ENCODE data around the gene ALKBH1.
A peak's percentile ranks its signal among the peaks of the same experiment; 100 is the strongest.

ALKBH1 gene

GRCh38 chr14:77660754-77661153, 47.1 kb downstream of the ALKBH1 start:
- Histone ChIP-seq H3K36me3 (ENCODE audit: control insufficient read depth, insufficient read depth, low read length) (no peaks in the 10 kb centered on the region), H3K4me3 (ENCODE audit: low read length) (no peak overlapping the region), H3K27me3 (ENCODE audit: control insufficient read depth, insufficient read depth, low read length) (no peaks in the 10 kb centered on the region), H3K9ac (ENCODE audit: low read length) (no peak overlapping the region), H3K4me1 (ENCODE audit: control insufficient read depth, insufficient read depth, low read length) (no peaks in the 10 kb centered on the region), H3K27ac (ENCODE audit: low read depth, low read length) (no peak overlapping the region)

DNA sequence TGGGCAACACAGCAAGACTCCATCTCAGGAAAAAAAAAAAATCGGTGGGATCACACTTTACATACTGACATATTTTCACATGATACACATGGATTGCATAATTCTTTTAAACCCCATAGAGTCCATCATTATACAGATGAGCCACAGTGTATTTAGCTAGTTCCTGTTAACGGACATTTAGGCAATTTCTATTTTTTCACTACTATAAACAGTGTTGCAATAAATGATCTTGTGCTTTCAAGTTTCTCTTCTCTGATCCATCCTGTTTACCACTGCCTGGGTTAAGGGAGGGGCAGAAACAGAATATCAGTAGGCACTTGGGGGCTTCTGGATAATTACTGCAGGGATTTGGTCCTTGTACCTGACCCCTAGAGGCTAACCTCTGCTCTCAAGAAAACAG, 48.0 kb downstream of the ALKBH1 start:
- no peaks in the 10 kb centered on the region for H3K4me1 ChIP-seq (ENCODE audit: control insufficient read depth, insufficient read depth, low read length)
- no peaks in the 10 kb centered on the region for H3K36me3 ChIP-seq (ENCODE audit: control insufficient read depth, insufficient read depth, low read length)
- H3K27ac ChIP-seq (ENCODE audit: low read depth, low read length), result no peak overlapping the region
- H3K4me3 ChIP-seq (ENCODE audit: low read length), result no peak overlapping the region
- H3K9ac ChIP-seq (ENCODE audit: low read length), result no peak overlapping the region
- no peaks in the 10 kb centered on the region for H3K27me3 ChIP-seq (ENCODE audit: control insufficient read depth, insufficient read depth, low read length)

GRCh38 chr14:77657280-77657679, 50.5 kb downstream of the ALKBH1 start:
- Histone ChIP-seq H3K27ac (ENCODE audit: low read depth, low read length) (no peak overlapping the region), H3K4me1 (ENCODE audit: control insufficient read depth, insufficient read depth, low read length) (no peaks in the 10 kb centered on the region), H3K36me3 (ENCODE audit: control insufficient read depth, insufficient read depth, low read length) (no peaks in the 10 kb centered on the region), H3K4me3 (ENCODE audit: low read length) (no peak overlapping the region), H3K9ac (ENCODE audit: low read length) (no peak overlapping the region), H3K27me3 (ENCODE audit: control insufficient read depth, insufficient read depth, low read length) (no peaks in the 10 kb centered on the region)

DNA sequence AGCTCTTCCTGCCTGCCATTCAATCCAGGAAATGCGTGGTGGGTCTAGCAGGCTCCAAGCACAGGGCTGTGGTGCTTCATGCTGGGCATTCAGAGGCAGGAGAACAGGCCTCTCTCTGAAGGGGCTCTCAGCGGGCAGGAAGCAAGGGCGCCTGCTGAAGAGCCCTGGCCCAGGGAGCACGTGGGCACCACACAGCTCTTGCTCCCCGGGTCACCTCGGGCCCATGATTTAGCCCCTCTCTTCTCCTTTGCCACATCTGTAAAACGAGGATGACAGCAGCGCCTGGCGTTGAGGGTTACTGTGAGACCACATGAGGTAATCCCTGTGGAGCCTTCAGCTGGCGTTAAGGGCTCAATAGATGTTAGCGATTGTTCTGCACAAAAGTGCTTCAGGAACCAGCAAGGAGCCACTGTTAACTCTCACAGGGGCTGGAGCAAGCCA, 53.8 kb downstream of the ALKBH1 start:
- no peaks in the 10 kb centered on the region for H3K36me3 ChIP-seq (ENCODE audit: control insufficient read depth, insufficient read depth, low read length)
- no peak overlapping the region for H3K9ac ChIP-seq (ENCODE audit: low read length)
- H3K27ac ChIP-seq (ENCODE audit: low read depth, low read length), result no peak overlapping the region
- no peaks in the 10 kb centered on the region for H3K27me3 ChIP-seq (ENCODE audit: control insufficient read depth, insufficient read depth, low read length)
- no peak overlapping the region for H3K4me3 ChIP-seq (ENCODE audit: low read length)
- H3K4me1 ChIP-seq (ENCODE audit: control insufficient read depth, insufficient read depth, low read length), result no peaks in the 10 kb centered on the region

DNA sequence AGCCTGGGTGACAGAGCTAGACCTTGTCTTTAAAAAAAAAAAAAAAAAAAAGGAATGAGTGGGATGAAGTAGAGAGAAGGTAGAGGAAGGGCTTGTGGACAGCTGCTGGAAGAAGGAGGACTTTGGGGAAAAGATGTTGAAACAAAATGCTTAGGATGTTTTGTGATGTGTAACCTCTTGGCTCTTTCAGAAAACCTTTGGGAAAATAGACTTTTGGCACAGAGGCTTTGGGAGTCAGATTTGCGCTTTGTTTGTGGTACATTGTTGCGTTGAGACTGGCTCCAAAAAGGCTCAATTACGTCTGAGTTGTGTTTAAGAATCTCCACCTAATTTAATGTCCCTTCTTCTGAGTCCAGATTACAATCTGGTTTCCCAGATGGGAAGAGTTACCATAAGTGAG, 58.5 kb downstream of the ALKBH1 start:
- no peak overlapping the region for H3K9ac ChIP-seq (ENCODE audit: low read length)
- no peaks in the 10 kb centered on the region for H3K27me3 ChIP-seq (ENCODE audit: control insufficient read depth, insufficient read depth, low read length)
- no peaks in the 10 kb centered on the region for H3K4me1 ChIP-seq (ENCODE audit: control insufficient read depth, insufficient read depth, low read length)
- H3K4me3 ChIP-seq (ENCODE audit: low read length), result no peak overlapping the region
- H3K36me3 ChIP-seq (ENCODE audit: control insufficient read depth, insufficient read depth, low read length), result no peaks in the 10 kb centered on the region
- no peak overlapping the region for H3K27ac ChIP-seq (ENCODE audit: low read depth, low read length)

- H3K4me3 ChIP-seq (ENCODE audit: low read length), result no peak overlapping the region
- H3K9ac ChIP-seq (ENCODE audit: low read length), result no peak overlapping the region
Observed at GRCh38 chr14:77648520-77649200, 59.2 kb downstream of the ALKBH1 start.

GRCh38 chr14:77647853-77648252, 60.0 kb downstream of the ALKBH1 start:
- no peaks in the 10 kb centered on the region for H3K4me1 ChIP-seq (ENCODE audit: control insufficient read depth, insufficient read depth, low read length)
- no peak overlapping the region for H3K9ac ChIP-seq (ENCODE audit: low read length)
- no peaks in the 10 kb centered on the region for H3K36me3 ChIP-seq (ENCODE audit: control insufficient read depth, insufficient read depth, low read length)
- no peak overlapping the region for H3K4me3 ChIP-seq (ENCODE audit: low read length)
- H3K27ac ChIP-seq (ENCODE audit: low read depth, low read length), result no peak overlapping the region
- no peaks in the 10 kb centered on the region for H3K27me3 ChIP-seq (ENCODE audit: control insufficient read depth, insufficient read depth, low read length)

More at GRCh38 chr14:77648520-77649200, 59.2 kb downstream of the ALKBH1 start:
- no peaks in the 10 kb centered on the region for H3K36me3 ChIP-seq (ENCODE audit: control insufficient read depth, insufficient read depth, low read length)
- no peaks in the 10 kb centered on the region for H3K4me1 ChIP-seq (ENCODE audit: control insufficient read depth, insufficient read depth, low read length)
- H3K27me3 ChIP-seq (ENCODE audit: control insufficient read depth, insufficient read depth, low read length), result no peaks in the 10 kb centered on the region
- H3K27ac ChIP-seq (ENCODE audit: low read depth, low read length), result no peak overlapping the region

DNA sequence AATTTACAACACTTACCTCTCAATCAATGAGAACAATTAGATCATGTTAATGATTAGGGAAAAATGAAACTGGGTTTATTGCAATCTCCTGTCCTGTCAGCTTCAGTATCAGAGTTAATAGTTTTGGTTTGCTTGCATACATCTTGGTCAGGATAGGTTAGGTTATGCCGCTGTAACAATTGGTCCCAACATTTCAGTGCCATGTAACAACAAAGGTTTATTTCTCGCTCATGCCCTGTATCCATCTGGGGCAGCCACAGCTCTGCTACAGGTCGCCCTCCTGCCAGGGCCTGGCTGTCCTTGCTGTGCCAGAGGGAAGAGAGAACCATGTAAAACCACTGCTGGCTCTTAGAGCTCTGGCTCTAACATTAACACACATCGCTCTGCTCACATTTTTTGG, 60.9 kb downstream of the ALKBH1 start:
- Histone ChIP-seq H3K4me1 (ENCODE audit: control insufficient read depth, insufficient read depth, low read length) (no peaks in the 10 kb centered on the region), H3K9ac (ENCODE audit: low read length) (no peak overlapping the region), H3K27ac (ENCODE audit: low read depth, low read length) (no peak overlapping the region), H3K4me3 (ENCODE audit: low read length) (no peak overlapping the region), H3K36me3 (ENCODE audit: control insufficient read depth, insufficient read depth, low read length) (no peaks in the 10 kb centered on the region), H3K27me3 (ENCODE audit: control insufficient read depth, insufficient read depth, low read length) (no peaks in the 10 kb centered on the region)

DNA sequence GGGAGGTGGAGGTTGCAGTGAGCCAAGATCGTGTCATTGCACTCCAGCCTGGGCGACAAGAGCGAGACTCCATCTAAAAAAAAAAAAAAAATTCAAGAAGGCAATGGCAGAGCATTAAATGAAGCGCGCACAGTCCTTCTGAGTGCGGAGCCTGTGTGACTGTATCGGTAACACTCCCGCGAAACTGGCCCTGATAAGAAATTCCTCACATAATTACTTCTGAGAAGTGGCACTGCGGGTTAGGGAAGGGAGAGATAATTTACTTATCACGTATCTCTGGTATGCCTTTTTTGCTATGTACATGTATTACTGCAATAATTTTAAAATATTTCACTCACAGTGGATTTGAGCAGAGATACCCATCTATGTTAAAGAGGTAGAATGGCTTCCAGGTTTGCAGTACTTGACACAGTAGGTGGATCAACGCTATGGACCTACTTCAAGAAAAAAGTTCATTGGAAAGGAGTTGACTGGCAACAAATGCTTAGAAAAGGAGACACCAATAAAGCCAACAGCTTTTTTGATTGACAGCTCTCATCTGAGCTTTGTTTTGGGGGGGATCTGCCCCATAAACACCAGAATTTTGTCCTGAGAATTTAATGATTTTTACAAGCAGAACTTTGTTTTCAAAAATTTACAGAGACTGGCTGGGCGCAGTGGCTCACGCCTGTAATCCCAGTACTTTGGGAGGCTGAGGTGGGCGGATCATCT, 62.1 kb downstream of the ALKBH1 start:
- H3K9ac ChIP-seq (ENCODE audit: low read length), result no peak overlapping the region
- no peaks in the 10 kb centered on the region for H3K27me3 ChIP-seq (ENCODE audit: control insufficient read depth, insufficient read depth, low read length)
- no peaks in the 10 kb centered on the region for H3K36me3 ChIP-seq (ENCODE audit: control insufficient read depth, insufficient read depth, low read length)
- no peaks in the 10 kb centered on the region for H3K4me1 ChIP-seq (ENCODE audit: control insufficient read depth, insufficient read depth, low read length)
- no peak overlapping the region for H3K27ac ChIP-seq (ENCODE audit: low read depth, low read length)
- no peak overlapping the region for H3K4me3 ChIP-seq (ENCODE audit: low read length)

- Histone ChIP-seq H3K9ac (ENCODE audit: low read length) (no peak overlapping the region), H3K27ac (ENCODE audit: low read depth, low read length) (no peak overlapping the region), H3K27me3 (ENCODE audit: control insufficient read depth, insufficient read depth, low read length) (no peaks in the 10 kb centered on the region), H3K36me3 (ENCODE audit: control insufficient read depth, insufficient read depth, low read length) (no peaks in the 10 kb centered on the region), H3K4me1 (ENCODE audit: control insufficient read depth, insufficient read depth, low read length) (no peaks in the 10 kb centered on the region), H3K4me3 (ENCODE audit: low read length) (peak overlapping the region; percentile 65)
Observed at GRCh38 chr14:77642407-77642806, 65.4 kb downstream of the ALKBH1 start.

- Histone ChIP-seq H3K4me1 (ENCODE audit: control insufficient read depth, insufficient read depth, low read length) (no peaks in the 10 kb centered on the region), H3K27me3 (ENCODE audit: control insufficient read depth, insufficient read depth, low read length) (no peaks in the 10 kb centered on the region), H3K9ac (ENCODE audit: low read length) (peak overlapping the region; percentile 22), H3K36me3 (ENCODE audit: control insufficient read depth, insufficient read depth, low read length) (no peaks in the 10 kb centered on the region), H3K4me3 (ENCODE audit: low read length) (peak overlapping the region; percentile 65), H3K27ac (ENCODE audit: low read depth, low read length) (peak overlapping the region; percentile 57)
Observed at GRCh38 chr14:77641534-77642341, 66.1 kb downstream of the ALKBH1 start.

- H3K36me3 ChIP-seq (ENCODE audit: control insufficient read depth, insufficient read depth, low read length), result no peaks in the 10 kb centered on the region
- no peak overlapping the region for H3K9ac ChIP-seq (ENCODE audit: low read length)
- no peaks in the 10 kb centered on the region for H3K4me1 ChIP-seq (ENCODE audit: control insufficient read depth, insufficient read depth, low read length)
- H3K27me3 ChIP-seq (ENCODE audit: control insufficient read depth, insufficient read depth, low read length), result no peaks in the 10 kb centered on the region
- peak overlapping the region; percentile 65 for H3K4me3 ChIP-seq (ENCODE audit: low read length)
- no peak overlapping the region for H3K27ac ChIP-seq (ENCODE audit: low read depth, low read length)
Observed at GRCh38 chr14:77640756-77641533, 66.9 kb downstream of the ALKBH1 start.
